SK-N-SH (cell line): ENCODE measurements around the gene NBPF3. TPM values are rescaled to one million over a fixed set of nuclear protein-coding genes. Genes with fewer than 3 reads are reported as not detected.
"Not testable (repeated sequence)": the region's sequence is repeated elsewhere in the genome, so short reads cannot be mapped to it uniquely, and the experiment has no call there.

Experiments
- CTCF ChIA-PET: fragments of 300-600, 350-600 bp; formaldehyde crosslinking; extraction: SDS; loops from one replicate; lab custom pipeline; 2021; lab: Yijun Ruan, JAX
- POLR2A ChIA-PET: fragments of 350-600 bp; sonication (Branson Sonifier 250); formaldehyde crosslinking; extraction: SDS; loops from one replicate; lab custom pipeline; 2020; ENCODE audit warnings: antibody characterized with exemption, inconsistent platforms; lab: Yijun Ruan, JAX
- DNase-seq: peaks from one replicate; pipeline ENCODE4 v3.0.0; 2012
- H2AFZ ChIP-seq: fragments of 200-600 bp; sonication (generic); 2 replicates; pipeline ENCODE4 v1.8.1; 2016; ENCODE audit warnings: antibody characterized with exemption, mild to moderate bottlenecking, low read depth
- H3F3A ChIP-seq: fragments of 200-600 bp; sonication (generic); replicated peaks from 2 replicates; pipeline ENCODE3; 2016; ENCODE audit warnings: antibody characterized with exemption, mild to moderate bottlenecking; ENCODE audit not compliant: insufficient read depth
- H3K27ac ChIP-seq, 2 experiments: fragments of 200-500 bp in 1 of 2; fragments of 200-600 bp in 1 of 2; sonication (Bioruptor generic) in 1 of 2; sonication (generic), shearing (Covaris generic) in 1 of 2; 2 replicates each; pipeline versions ENCODE4 v1.5.1 to v1.6.1; 2014 to 2016; ENCODE audit warnings: low read depth in 2 of 2, inconsistent platforms in 1 of 2, low read length in 1 of 2, mild to moderate bottlenecking in 1 of 2, mixed read lengths in 1 of 2
- H3K27me3 ChIP-seq: fragments of 200-600 bp; sonication (generic), shearing (Covaris generic); 2 replicates; pipeline ENCODE4 v1.6.1; 2016; ENCODE audit warnings: mixed run types; ENCODE audit not compliant: insufficient read depth
- H3K36me3 ChIP-seq, 2 experiments: fragments of 200-500 bp in 1 of 2; fragments of 200-600 bp in 1 of 2; sonication (Bioruptor generic) in 1 of 2; sonication (generic) in 1 of 2; replicated peaks in 1 of 2; 2 replicates each; pipeline versions ENCODE3 to v1.5.1; 2014 to 2016; ENCODE audit warnings: low read length in 1 of 2, mild to moderate bottlenecking in 1 of 2; ENCODE audit not compliant: insufficient read depth in 2 of 2, control insufficient read depth in 1 of 2
- H3K4me1 ChIP-seq, 2 experiments: fragments of 200-500 bp in 1 of 2; fragments of 200-600 bp in 1 of 2; sonication (Bioruptor generic) in 1 of 2; sonication (generic), shearing (Covaris generic) in 1 of 2; 2 replicates each; pipeline versions ENCODE4 v1.5.1 to v1.6.1; 2014 to 2016; ENCODE audit warnings: low read depth in 1 of 2, low read length in 1 of 2, mixed run types in 1 of 2; ENCODE audit not compliant: insufficient read depth in 2 of 2, control insufficient read depth in 1 of 2
- H3K4me2 ChIP-seq: fragments of 200-600 bp; sonication (generic), shearing (Covaris generic); 2 replicates; pipeline ENCODE4 v1.6.1; 2017; ENCODE audit warnings: mixed run types
- H3K4me3 ChIP-seq, 2 experiments: fragments of 200-500 bp in 1 of 2; fragments of 200-600 bp in 1 of 2; sonication (Bioruptor generic) in 1 of 2; sonication (generic), shearing (Covaris generic) in 1 of 2; 2 replicates each; pipeline versions ENCODE4 v1.5.1 to v1.8.1; 2014 to 2016; ENCODE audit warnings: low read depth in 2 of 2, inconsistent platforms in 1 of 2, low read length in 1 of 2, mild to moderate bottlenecking in 1 of 2, mixed read lengths in 1 of 2, moderate library complexity in 1 of 2
- H3K79me2 ChIP-seq: fragments of 200-600 bp; sonication (generic); 2 replicates; pipeline ENCODE4 v1.8.1; 2017; ENCODE audit warnings: mild to moderate bottlenecking; ENCODE audit not compliant: insufficient read depth
- H3K9ac ChIP-seq: fragments of 200-600 bp; sonication (generic); 2 replicates; pipeline ENCODE4 v1.6.1; 2017; ENCODE audit warnings: mixed run types
- H3K9me2 ChIP-seq: fragments of 200-600 bp; sonication (generic); 2 replicates; pipeline ENCODE4 v1.6.1; 2017; ENCODE audit warnings: mixed run types
- H3K9me3 ChIP-seq: fragments of 200-600 bp; sonication (generic); 2 replicates; pipeline ENCODE4 v1.6.1; 2017; ENCODE audit warnings: mixed run types, mild to moderate bottlenecking, moderate library complexity
- H4K20me1 ChIP-seq: fragments of 200-600 bp; sonication (generic); 2 replicates; pipeline ENCODE4 v1.6.1; 2017; ENCODE audit warnings: mild to moderate bottlenecking, mixed run types; ENCODE audit not compliant: insufficient read depth
- EP300 ChIP-seq, 2 experiments: IDR thresholded peaks; 2 replicates each; pipeline versions ENCODE4 v1.4.0 to v1.6.1; 2012; ENCODE audit warnings: borderline replicate concordance in 1 of 2, low read depth in 1 of 2, low read length in 1 of 2
- FOXM1 ChIP-seq: IDR thresholded peaks from 2 replicates; pipeline ENCODE4 v1.4.0; 2012; ENCODE audit warnings: low read depth, mild to moderate bottlenecking
- JUND ChIP-seq: IDR thresholded peaks from 2 replicates; pipeline ENCODE4 v1.4.0; 2012
- PBX3 ChIP-seq: IDR thresholded peaks from 2 replicates; pipeline ENCODE4; 2012
- POLR2AphosphoS5 ChIP-seq: IDR thresholded peaks from 2 replicates; pipeline ENCODE4 v1.6.1; 2012; ENCODE audit warnings: low read depth, low read length
- RCOR1 ChIP-seq: fragments of 150-350 bp; IDR thresholded peaks from 2 replicates; pipeline ENCODE4 v1.6.1; 2017; ENCODE audit warnings: antibody characterized with exemption, low read length
- RXRA ChIP-seq: IDR thresholded peaks from 2 replicates; pipeline ENCODE4 v1.4.0; 2012; ENCODE audit warnings: low read depth, mild to moderate bottlenecking, borderline replicate concordance
- TAF1 ChIP-seq: IDR thresholded peaks from 2 replicates; pipeline ENCODE4 v1.6.1; 2012; ENCODE audit warnings: low read depth, mild to moderate bottlenecking, low read length, moderate library complexity, borderline replicate concordance
- WGBS: methylation state at CpG from one replicate; pipeline ENCODE4 v1.1.6; 2017; ENCODE audit warnings: low lambda C conversion rate; 5-methylcytosine and 5-hydroxymethylcytosine counted together
- polyA plus RNA-seq, 3 experiments: library from polyadenylated mRNA; depleted of rRNA; stranded (reverse); fragments of >200 nt; gene quantifications; 2 replicates each; pipeline ENCODE4 v1.2.3, GENCODE V29; 2012
- TF ChIP-seq, protein P1 (sequence below): fragments of 150-350 bp; IDR thresholded peaks from 2 replicates; pipeline ENCODE4 v1.6.1; 2016; ENCODE audit warnings: mild to moderate bottlenecking, low read depth, low read length

The NBPF3 gene
- polyA plus RNA-seq, 1 of the 3 experiments (the other 2 are of a cell fraction) = 6.4 TPM

GRCh38 chr1:21472861-21473260, 32.9 kb downstream of the NBPF3 start:
- no peak for DNase-seq

GRCh38 chr1:21478356-21478755, 38.4 kb downstream of the NBPF3 start:
- Histone ChIP-seq H2AFZ (no peak overlapping the region), H3K9me3 (no peaks in the 10 kb centered on the region), H3K9ac (no peak overlapping the region), H3K9me2 (no peaks in the 10 kb centered on the region), H3K79me2 (no peaks in the 10 kb centered on the region), H3K4me2 (no peak overlapping the region), H3K4me1 (no peaks in the 10 kb centered on the region), H3K36me3 (peaks cover 3 to 17% of the 10 kb centered on the region in 2 experiments), H3K4me3 (no peak overlapping the region), H3F3A (no peaks in the 10 kb centered on the region), H3K27ac (no peak overlapping the region), H3K27me3 (no peaks in the 10 kb centered on the region), H4K20me1 (no peaks in the 10 kb centered on the region)
- no peak for DNase-seq
- POLR2A ChIA-PET = no interaction called here
- WGBS = 70% methylated on average over 6 of the region's 6 CpGs
- no peak for TF ChIP-seq FOXM1
- CTCF ChIA-PET = no interaction called here

More at GRCh38 chr1:21472861-21473260, 32.9 kb downstream of the NBPF3 start:
- Histone ChIP-seq H3K79me2 (no peaks in the 10 kb centered on the region), H3K27ac (no peak overlapping the region), H3K4me2 (no peak overlapping the region), H3K4me3 (no peak overlapping the region), H3K4me1 (no peaks in the 10 kb centered on the region), H4K20me1 (no peaks in the 10 kb centered on the region), H3K9me2 (no peaks in the 10 kb centered on the region), H3K9ac (no peak overlapping the region), H2AFZ (no peak overlapping the region), H3F3A (no peaks in the 10 kb centered on the region), H3K36me3 (peaks cover 7 to 15% of the 10 kb centered on the region in 2 experiments), H3K27me3 (no peaks in the 10 kb centered on the region), H3K9me3 (no peaks in the 10 kb centered on the region)
- ChIA-PET POLR2A (no interaction called here), CTCF (no interaction called here)
- TF ChIP-seq EP300 (IDR thresholded peaks at IDR 0.05; ENCODE audit: borderline replicate concordance in 1 of 2, low read depth in 1 of 2, low read length in 1 of 2) (no peak), PBX3 (no peak), TAF1 (no peak), RCOR1 (no peak), POLR2AphosphoS5 (no peak), RXRA (no peak), JUND (no peak)
- TF ChIP-seq, protein P1, sequence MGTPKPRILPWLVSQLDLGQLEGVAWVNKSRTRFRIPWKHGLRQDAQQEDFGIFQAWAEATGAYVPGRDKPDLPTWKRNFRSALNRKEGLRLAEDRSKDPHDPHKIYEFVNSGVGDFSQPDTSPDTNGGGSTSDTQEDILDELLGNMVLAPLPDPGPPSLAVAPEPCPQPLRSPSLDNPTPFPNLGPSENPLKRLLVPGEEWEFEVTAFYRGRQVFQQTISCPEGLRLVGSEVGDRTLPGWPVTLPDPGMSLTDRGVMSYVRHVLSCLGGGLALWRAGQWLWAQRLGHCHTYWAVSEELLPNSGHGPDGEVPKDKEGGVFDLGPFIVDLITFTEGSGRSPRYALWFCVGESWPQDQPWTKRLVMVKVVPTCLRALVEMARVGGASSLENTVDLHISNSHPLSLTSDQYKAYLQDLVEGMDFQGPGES = no peak
- 80% methylated on average over 5 of the region's 5 CpGs for WGBS

DNA sequence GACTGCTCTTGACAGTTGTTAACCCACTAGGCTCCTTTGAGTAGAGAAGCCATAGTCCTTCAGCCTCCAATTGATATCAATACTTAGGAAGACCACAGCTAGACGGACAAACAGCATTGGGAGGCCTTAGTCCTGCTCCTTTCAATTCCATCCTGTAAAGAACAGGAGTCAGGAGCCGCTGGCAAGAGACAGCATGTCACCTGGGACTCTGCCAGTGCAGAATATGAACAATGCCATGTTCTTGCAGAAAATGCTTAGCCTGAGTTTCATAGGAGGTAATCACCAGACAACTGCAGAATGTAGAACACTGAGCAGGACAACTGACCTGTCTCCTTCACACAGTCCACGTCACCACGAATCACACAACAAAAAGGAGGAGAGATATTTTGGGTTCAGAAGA, 43.9 kb downstream of the NBPF3 start:
- H3K27ac ChIP-seq, H4K20me1 ChIP-seq, H3K9me2 ChIP-seq, H3K27me3 ChIP-seq, H3K79me2 ChIP-seq, H3K4me3 ChIP-seq, POLR2A ChIA-PET, H3K4me2 ChIP-seq, H3K9ac ChIP-seq, DNase-seq, H3K9me3 ChIP-seq, H3F3A ChIP-seq, H2AFZ ChIP-seq, H3K36me3 ChIP-seq, H3K4me1 ChIP-seq, CTCF ChIA-PET: not testable (repeated sequence)
- WGBS = 100% methylated on average over 1 of the region's 4 CpGs
